Frontal cortex (tissue), 4 donors: Measurements from ENCODE around the gene S100A8. TPM values are rescaled to one million over a fixed set of nuclear protein-coding genes. Genes with fewer than 3 reads are reported as not detected.
A peak's percentile ranks its signal among the peaks of the same experiment; 100 is the strongest.

ENCODE experiments used
- DNase-seq, 2 donors: peaks; one replicate each; pipeline ENCODE4 v3.0.0; 2012; ENCODE audit warnings: low spot score in 2 of 2
- FAIRE-seq: peaks from 2 replicates; lab custom pipeline; 2012; peaks lifted over from hg19 to GRCh38; lab: Jason Lieb, UNC
- total RNA-seq: library from RNA; depleted of rRNA; stranded (reverse); fragments of >200 nt; gene quantifications from one replicate; pipeline ENCODE4 v1.2.3, GENCODE V29; 2014
- donor health status: control.
- donor health status: control.
- donor health status: control.

S100A8 gene
- total RNA-seq, 1 donor from 2014 or later: 7.3 TPM

- DNase-seq (no peak), FAIRE-seq (no peak)
Observed at GRCh38 chr1:153395136-153395685, 4.3 kb upstream of the S100A8 start.

GRCh38 chr1:153394391-153394790 is 3.5 kb upstream of the S100A8 start:
- no peak for FAIRE-seq

GRCh38 chr1:153393926-153394325 is 3.1 kb upstream of the S100A8 start:
- DNase-seq: no peak
- no peak for FAIRE-seq

More at GRCh38 chr1:153394391-153394790, 3.5 kb upstream of the S100A8 start:
- DNase-seq: no peak

- no peak for DNase-seq
- FAIRE-seq: no peak
Observed at GRCh38 chr1:153392822-153393221, 1.9 kb upstream of the S100A8 start.

GRCh38 chr1:153392258-153392657 is 1.4 kb upstream of the S100A8 start:
- no peak for FAIRE-seq
- no peak for DNase-seq

GRCh38 chr1:153389973-153390879 is 647 bp downstream of the S100A8 start:
- FAIRE-seq: no peak
- no peak for DNase-seq

GRCh38 chr1:153389401-153389800 is 1.5 kb downstream of the S100A8 start:
- no peak for FAIRE-seq
- no peak for DNase-seq

- DNase-seq (no peak), FAIRE-seq (no peak)
Observed at GRCh38 chr1:153387785-153388184, 3.1 kb downstream of the S100A8 start.

- FAIRE-seq (no peak), DNase-seq (no peak)
Observed at GRCh38 chr1:153387001-153387400, 3.9 kb downstream of the S100A8 start.

GRCh38 chr1:153386500-153386901 is 4.4 kb downstream of the S100A8 start:
- peak in 1 of 2 donors; percentile 17 for DNase-seq
- FAIRE-seq: no peak

- FAIRE-seq: no peak
- DNase-seq: no peak
Observed at GRCh38 chr1:153384958-153385580, 5.8 kb downstream of the S100A8 start.

- DNase-seq (no peak), FAIRE-seq (no peak)
Observed at GRCh38 chr1:153380711-153381110, 10.2 kb downstream of the S100A8 start.

GRCh38 chr1:153379591-153379990 is 11.3 kb downstream of the S100A8 start:
- FAIRE-seq (no peak), DNase-seq (no peak)

- DNase-seq: no peak
- FAIRE-seq: no peak
Observed at GRCh38 chr1:153375511-153375910, 15.4 kb downstream of the S100A8 start, which contains the start of gene S100A12. Gene S100A12, minus strand, starts transcription at chr1:153375621. Its CDS starts 1,029 bp downstream, at chr1:153374592.

- FAIRE-seq (no peak), DNase-seq (no peak)
Observed at GRCh38 chr1:153374071-153374470, 16.8 kb downstream of the S100A8 start.

GRCh38 chr1:153372571-153372970 is 18.3 kb downstream of the S100A8 start:
- DNase-seq (no peak), FAIRE-seq (no peak)

- FAIRE-seq (no peak), DNase-seq (no peak)
Observed at GRCh38 chr1:153371231-153371630, 19.6 kb downstream of the S100A8 start.

GRCh38 chr1:153370146-153370545 is 20.7 kb downstream of the S100A8 start:
- DNase-seq: no peak
- no peak for FAIRE-seq

GRCh38 chr1:153368495-153368894 is 22.4 kb downstream of the S100A8 start:
- no peak for FAIRE-seq
- no peak for DNase-seq

GRCh38 chr1:153367090-153367489 is 23.8 kb downstream of the S100A8 start:
- DNase-seq: no peak
- no peak for FAIRE-seq

- DNase-seq: no peak
Observed at GRCh38 chr1:153366261-153366660, 24.6 kb downstream of the S100A8 start.

More at GRCh38 chr1:153366261-153366660, 24.6 kb downstream of the S100A8 start:
- no peak for FAIRE-seq
